HepG2 (cell line): ENCODE data around the gene PAK3. TPM values are rescaled to one million over a fixed set of nuclear protein-coding genes. Genes with fewer than 3 reads are reported as not detected.

ENCODE experiments used
- ATAC-seq: fragments of 200-7000 bp; cut with Tn5 transposase; 3 replicates; pipeline ENCODE4 v1.9.1; 2020; ENCODE audit warnings: mild to moderate bottlenecking, moderate library complexity
- BruUV-seq: library from RNA; stranded (reverse); fragments of 400-500 nt; replicated peaks from 2 replicates; lab custom pipeline; 2021; lab: Mats Ljungman, UMichigan
- CTCF ChIA-PET: fragments of 300-600 bp; formaldehyde crosslinking; extraction: SDS; loops from one replicate; lab custom pipeline; 2021; ENCODE audit warnings: low total read pairs, inconsistent platforms, low intra/inter-chr PET ratio; lab: Yijun Ruan, JAX
- POLR2A ChIA-PET: fragments of 350-600 bp; sonication (Branson Sonifier 250); formaldehyde crosslinking; loops from one replicate; lab custom pipeline; 2020; ENCODE audit warnings: antibody characterized with exemption, inconsistent platforms; lab: Yijun Ruan, JAX
- DNase-seq: peaks from one replicate; pipeline ENCODE4 v3.0.0-alpha.2; 2015; ENCODE audit warnings: low spot score
- FAIRE-seq: peaks from 3 replicates; lab custom pipeline; 2011; peaks lifted over from hg19 to GRCh38; lab: Jason Lieb, UNC
- H2AFZ ChIP-seq: one replicate; pipeline ENCODE4 v1.6.1; 2011; ENCODE audit warnings: low read length, inconsistent platforms
- H3K27ac ChIP-seq: fragments of 300-600 bp; 3 replicates; pipeline ENCODE4 v1.8.0; 2011; ENCODE audit warnings: mixed run types, mild to moderate bottlenecking, mixed read lengths, low read length, inconsistent platforms; ENCODE audit not compliant: insufficient read depth; ENCODE audit errors: extremely low read length
- H3K27me3 ChIP-seq, 2 experiments: fragments of 200-600 bp in 1 of 2; 2 replicates in 1 of 2; 3 replicates in 1 of 2; pipeline versions ENCODE4 v1.6.0 to v1.8.0; 2011; ENCODE audit warnings: low read length in 2 of 2, mild to moderate bottlenecking in 2 of 2, moderate library complexity in 2 of 2, inconsistent platforms in 1 of 2; ENCODE audit not compliant: insufficient read depth in 2 of 2, control insufficient read depth in 1 of 2
- H3K36me3 ChIP-seq, 2 experiments: fragments of 200-600 bp in 1 of 2; replicated peaks in 1 of 2; 2 replicates in 1 of 2; 3 replicates in 1 of 2; pipeline versions ENCODE4 v1.5.1 to v1.8.0; 2011; ENCODE audit warnings: low read length in 2 of 2, inconsistent platforms in 1 of 2; ENCODE audit not compliant: insufficient read depth in 2 of 2, control insufficient read depth in 1 of 2
- H3K4me1 ChIP-seq: 2 replicates; pipeline ENCODE4 v1.5.1; 2012; ENCODE audit warnings: low read length, inconsistent platforms; ENCODE audit not compliant: insufficient read depth
- H3K4me2 ChIP-seq: 2 replicates; pipeline ENCODE4 v1.6.0; 2011; ENCODE audit warnings: low read depth, low read length, inconsistent platforms
- H3K4me3 ChIP-seq, 3 experiments: fragments of 200-600 bp in 1 of 3; sonication (generic), shearing (Covaris generic) in 1 of 3; replicated peaks in 1 of 3; 2 replicates each; pipeline ENCODE4 v1.5.1; 2011 to 2016; ENCODE audit warnings: low read length in 3 of 3, inconsistent platforms in 2 of 3, low read depth in 2 of 3, mild to moderate bottlenecking in 2 of 3, control low read depth in 1 of 3, mixed read lengths in 1 of 3; ENCODE audit not compliant: insufficient read depth in 1 of 3
- H3K79me2 ChIP-seq: one replicate; pipeline ENCODE4 v1.6.1; 2011; ENCODE audit warnings: low read length, inconsistent platforms; ENCODE audit not compliant: insufficient read depth
- H3K9ac ChIP-seq: 2 replicates; pipeline ENCODE4 v1.6.0; 2011; ENCODE audit warnings: mild to moderate bottlenecking, low read depth, low read length, inconsistent platforms; ENCODE audit not compliant: insufficient read depth
- H3K9me3 ChIP-seq: 2 replicates; pipeline ENCODE4 v1.5.1; 2012; ENCODE audit warnings: mild to moderate bottlenecking, low read length
- H4K20me1 ChIP-seq: 2 replicates; pipeline ENCODE4 v1.6.0; 2011; ENCODE audit warnings: inconsistent platforms, mild to moderate bottlenecking, low read length, moderate library complexity; ENCODE audit not compliant: insufficient read depth
- ARID3A ChIP-seq: IDR thresholded peaks from 2 replicates; pipeline ENCODE4 v1.6.1; 2012; ENCODE audit warnings: low read depth, low read length, improper control_type of control experiment
- CEBPB ChIP-seq: IDR thresholded peaks from 2 replicates; pipeline ENCODE4 v1.6.1; 2011; ENCODE audit warnings: low read depth, low read length, improper control_type of control experiment, borderline replicate concordance
- ELF3 ChIP-seq: IDR thresholded peaks from 2 replicates; pipeline ENCODE4 v1.6.1; 2016; ENCODE audit warnings: missing genetic modification reagents, missing compliant biosample characterization
- FOSL1 ChIP-seq: sonication (generic); formaldehyde crosslinking; IDR thresholded peaks from 2 replicates; pipeline ENCODE4 v1.9.0; 2021; ENCODE audit warnings: missing genetic modification reagents, borderline replicate concordance
- NFYB ChIP-seq: sonication (generic); formaldehyde crosslinking; IDR thresholded peaks from 2 replicates; pipeline ENCODE4 v1.4.0; 2020; ENCODE audit warnings: missing genetic modification reagents
- TBL1XR1 ChIP-seq: fragments of 150-350 bp; IDR thresholded peaks from 2 replicates; pipeline ENCODE4 v1.6.1; 2014; ENCODE audit warnings: borderline replicate concordance, low read length; ENCODE audit not compliant: partially characterized antibody
- TMF1 ChIP-seq: sonication (generic); formaldehyde crosslinking; IDR thresholded peaks from 2 replicates; pipeline ENCODE4 v1.8.1; 2022; ENCODE audit warnings: low read depth, missing genetic modification reagents
- ZFP36L2 ChIP-seq: sonication (generic); formaldehyde crosslinking; IDR thresholded peaks from 2 replicates; pipeline ENCODE4 v1.4.0; 2020; ENCODE audit warnings: missing genetic modification reagents
- ZNF343 ChIP-seq: sonication (generic); formaldehyde crosslinking; IDR thresholded peaks from 2 replicates; pipeline ENCODE4 v1.4.0; 2020; ENCODE audit warnings: mild to moderate bottlenecking, missing genetic modification reagents
- ZNF562 ChIP-seq: sonication (generic); formaldehyde crosslinking; IDR thresholded peaks from 2 replicates; pipeline ENCODE4 v1.8.0; 2022; ENCODE audit warnings: missing genetic modification reagents, borderline replicate concordance
- ZNF772 ChIP-seq: sonication (generic); formaldehyde crosslinking; IDR thresholded peaks from 2 replicates; pipeline ENCODE4 v1.5.0; 2020; ENCODE audit warnings: mild to moderate bottlenecking, missing genetic modification reagents
- ZSCAN29 ChIP-seq: sonication (generic); formaldehyde crosslinking; conservative IDR thresholded peaks from 2 replicates; pipeline ENCODE4 v1.4.0; 2020; ENCODE audit warnings: mild to moderate bottlenecking, missing genetic modification reagents
- ZSCAN9 ChIP-seq: IDR thresholded peaks from 2 replicates; pipeline ENCODE4 v1.6.1; 2016; ENCODE audit warnings: borderline replicate concordance
- WGBS: methylation state at CpG from one replicate; pipeline ENCODE4 v1.1.6; 2017; ENCODE audit warnings: low lambda C conversion rate; 5-methylcytosine and 5-hydroxymethylcytosine counted together
- in situ Hi-C: cut with HindIII; loops from 2 replicates; pipeline ENCODE4 v1.10.0; 2017; ENCODE audit warnings: low pct_unique_long_range_greater_than_20kb; ENCODE audit not compliant: extremely low pct_ligation_motif_present
- intact Hi-C: fragments of 100-400 bp; cut with micrococcal nuclease; formaldehyde crosslinking; loops from one replicate; pipeline ENCODE4 v1.10.0; 2022; ENCODE audit not compliant: unreplicated experiment
- polyA plus RNA-seq, 8 experiments: library from polyadenylated mRNA; depleted of rRNA in 3 of 8; stranded (reverse) in 7 of 8; unstranded in 1 of 8; fragments of >200 nt; fragmentation: Illumina TruSeq in 4 of 8; extraction: Trizol in 4 of 8; gene quantifications; 2 replicates each; pipeline versions ENCODE4 v1.2.1 to v1.2.3, GENCODE V29; 2011 to 2016; ENCODE audit warnings: low read depth in 4 of 8, missing spikeins in 1 of 8, mixed read lengths in 1 of 8; ENCODE audit not compliant: insufficient read depth in 1 of 8
- total RNA-seq, 5 experiments: library from RNA; depleted of rRNA; stranded (reverse); fragments of >200 nt; fragmentation: Illumina TruSeq; extraction: Trizol; gene quantifications; 2 replicates each; pipeline ENCODE4 v1.2.3, GENCODE V29; 2016; ENCODE audit warnings: low read depth in 1 of 5
- TF ChIP-seq, protein P1 (sequence below): sonication (generic); formaldehyde crosslinking; IDR thresholded peaks from 2 replicates; pipeline ENCODE4 v1.4.0; 2020; ENCODE audit warnings: mild to moderate bottlenecking, missing genetic modification reagents, borderline replicate concordance

The PAK3 gene
- total and polyA plus RNA-seq, 2 of the 13 experiments (the other 11 are each of a cell fraction or from before 2014, with no cell fraction given), result not detected

- H3K27me3 ChIP-seq, result no peaks in the 10 kb centered on the region
- H3K9ac ChIP-seq, result no peak overlapping the region
- no peaks in the 10 kb centered on the region for H4K20me1 ChIP-seq
- FAIRE-seq (no peak), DNase-seq (no peak), ATAC-seq (no peak)
- no peak overlapping the region for H3K27ac ChIP-seq
- TF ChIP-seq ELF3 (CRISPR knock-in tag) (no peak), CEBPB (peak; percentile 64; the same call in 1 of the 2 replicates)
- ChIA-PET POLR2A (no interaction called here), CTCF (no interaction called here)
- H2AFZ ChIP-seq, result no peak overlapping the region
- in situ Hi-C loops, result no loop called here
- H3K4me2 ChIP-seq, result no peak overlapping the region
- no peaks in the 10 kb centered on the region for H3K79me2 ChIP-seq
- no peaks in the 10 kb centered on the region for H3K4me1 ChIP-seq
- BruUV-seq, result no TSS peak
- 34% methylated on average over 6 of the region's 6 CpGs for WGBS
- no peaks in the 10 kb centered on the region for H3K36me3 ChIP-seq
- intact Hi-C loops, result no loop called here
- no peaks in the 10 kb centered on the region for H3K9me3 ChIP-seq
- no peak overlapping the region for H3K4me3 ChIP-seq
These were observed 14.2 kb downstream of the PAK3 start for GRCh38 chrX:111110098-111110775.

- intact Hi-C loops (no loop called here), in situ Hi-C loops (no loop called here)
- Histone ChIP-seq H3K4me3 (no peak overlapping the region), H3K9ac (no peak overlapping the region), H3K9me3 (no peaks in the 10 kb centered on the region), H4K20me1 (no peaks in the 10 kb centered on the region), H3K79me2 (no peaks in the 10 kb centered on the region), H3K4me2 (no peak overlapping the region), H3K27me3 (no peaks in the 10 kb centered on the region), H3K27ac (no peak overlapping the region), H3K4me1 (no peaks in the 10 kb centered on the region), H2AFZ (no peak overlapping the region), H3K36me3 (no peaks in the 10 kb centered on the region)
- no peak for DNase-seq
- no peak for ATAC-seq
- FAIRE-seq, result no peak
- POLR2A ChIA-PET, result no interaction called here
- CTCF ChIA-PET, result no interaction called here
- no TSS peak for BruUV-seq
- 0% methylated on average over 1 of the region's 1 CpG for WGBS
- no peak for TF ChIP-seq ZFP36L2 (CRISPR knock-in tag)
- no peak for TF ChIP-seq FOSL1 (CRISPR knock-in tag)
- no peak for TF ChIP-seq TMF1
- no peak for TF ChIP-seq ZNF772 (CRISPR knock-in tag)
- no peak for TF ChIP-seq TBL1XR1
- no peak for TF ChIP-seq NFYB (CRISPR knock-in tag)
- no peak for TF ChIP-seq ZSCAN9 (CRISPR knock-in tag)
- no peak for TF ChIP-seq ZNF343 (CRISPR knock-in tag)
- no peak for TF ChIP-seq ZNF562
- TF ChIP-seq ZSCAN29 (CRISPR knock-in tag), result no peak
- TF ChIP-seq, protein P1, sequence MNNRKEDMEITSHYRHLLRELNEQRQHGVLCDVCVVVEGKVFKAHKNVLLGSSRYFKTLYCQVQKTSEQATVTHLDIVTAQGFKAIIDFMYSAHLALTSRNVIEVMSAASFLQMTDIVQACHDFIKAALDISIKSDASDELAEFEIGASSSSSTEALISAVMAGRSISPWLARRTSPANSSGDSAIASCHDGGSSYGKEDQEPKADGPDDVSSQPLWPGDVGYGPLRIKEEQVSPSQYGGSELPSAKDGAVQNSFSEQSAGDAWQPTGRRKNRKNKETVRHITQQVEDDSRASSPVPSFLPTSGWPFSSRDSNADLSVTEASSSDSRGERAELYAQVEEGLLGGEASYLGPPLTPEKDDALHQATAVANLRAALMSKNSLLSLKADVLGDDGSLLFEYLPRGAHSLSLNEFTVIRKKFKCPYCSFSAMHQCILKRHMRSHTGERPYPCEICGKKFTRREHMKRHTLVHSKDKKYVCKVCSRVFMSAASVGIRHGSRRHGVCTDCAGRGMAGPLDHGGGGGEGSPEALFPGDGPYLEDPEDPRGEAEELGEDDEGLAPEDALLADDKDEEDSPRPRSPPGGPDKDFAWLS (CRISPR knock-in tag), result no peak
- TF ChIP-seq ARID3A, result no peak
These were observed 18.8 kb downstream of the PAK3 start for GRCh38 chrX:111114806-111115205.
